Cardiac muscle cell (in vitro differentiated cells and primary cell): Measurements from ENCODE around the gene SF3B5. TPM values are rescaled to one million over a fixed set of nuclear protein-coding genes. Genes with fewer than 3 reads are reported as not detected.
"Not testable (repeated sequence)": the region's sequence is repeated elsewhere in the genome, so short reads cannot be mapped to it uniquely, and the experiment has no call there.

Experiments used
- DNase-seq, 2 donors: peaks; one replicate each; pipeline versions ENCODE4 v3.0.0 to v3.0.0-alpha.2; 2010 to 2017; ENCODE audit warnings: low read depth in 1 of 2, low spot score in 1 of 2
- H3K27ac ChIP-seq: fragments of 200-600 bp; sonication (generic); 2 replicates; pipeline ENCODE4 v1.5.1; 2016
- H3K27me3 ChIP-seq: fragments of 200-600 bp; sonication (generic); 2 replicates; pipeline ENCODE4 v1.6.0; 2016; ENCODE audit warnings: control low read depth
- H3K36me3 ChIP-seq: fragments of 200-600 bp; sonication (generic); 2 replicates; pipeline ENCODE4 v1.5.1; 2016; ENCODE audit warnings: control low read depth
- H3K4me1 ChIP-seq: fragments of 200-600 bp; sonication (generic); 2 replicates; pipeline ENCODE4 v1.8.1; 2017; ENCODE audit warnings: low read depth, mild to moderate bottlenecking, mixed run types
- H3K4me3 ChIP-seq: fragments of 200-600 bp; sonication (generic); 2 replicates; pipeline ENCODE4 v1.5.1; 2016; ENCODE audit warnings: mild to moderate bottlenecking
- H3K9me3 ChIP-seq: fragments of 200-600 bp; sonication (generic); 2 replicates; pipeline ENCODE4 v1.5.1; 2017; ENCODE audit warnings: low read depth, mild to moderate bottlenecking, control low read depth
- polyA plus RNA-seq: library from polyadenylated mRNA; unstranded; fragments of >200 nt; fragmentation: Nextera tagmentation; extraction: Ambion mirVana; gene quantifications from 2 replicates; pipeline ENCODE4 v1.2.1, GENCODE V29; 2016
- total RNA-seq: library from RNA; depleted of rRNA; stranded (reverse); fragments of >200 nt; gene quantifications from 2 replicates; pipeline ENCODE4 v1.2.3, GENCODE V29; 2016
- TF ChIP-seq, protein P1 (sequence below): IDR thresholded peaks from 2 replicates; pipeline ENCODE4 v1.5.1; 2012; ENCODE audit warnings: low read depth, mild to moderate bottlenecking, low read length

SF3B5 gene
- total and polyA plus RNA-seq, 2 experiments from 2014 or later: 139 to 252 TPM

DNA sequence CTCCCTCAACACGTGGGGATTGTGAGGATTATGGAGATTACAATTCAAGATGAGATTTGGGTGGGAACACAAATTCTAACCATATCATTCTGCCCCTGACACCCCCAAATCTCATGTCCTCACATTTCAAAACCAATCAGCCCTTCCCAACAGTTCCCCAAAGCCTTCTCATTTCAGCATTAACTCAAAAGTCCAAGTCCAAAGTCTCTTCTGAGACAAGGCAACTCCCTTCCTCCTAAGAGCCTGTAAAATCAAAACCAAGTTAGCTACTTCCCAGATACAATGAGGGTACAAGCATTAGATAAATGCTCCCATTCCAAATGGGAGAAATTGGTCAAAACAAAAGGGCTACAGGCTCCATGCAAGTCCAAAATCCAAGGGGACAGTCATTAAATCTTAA, 47.7 kb downstream of the SF3B5 start:
- Histone ChIP-seq H3K9me3 (no peaks in the 10 kb centered on the region), H3K4me3 (no peak overlapping the region), H3K36me3 (no peaks in the 10 kb centered on the region), H3K27ac (no peak overlapping the region), H3K27me3 (no peaks in the 10 kb centered on the region), H3K4me1 (no peaks in the 10 kb centered on the region)
- DNase-seq: no peak
- TF ChIP-seq, protein P1, sequence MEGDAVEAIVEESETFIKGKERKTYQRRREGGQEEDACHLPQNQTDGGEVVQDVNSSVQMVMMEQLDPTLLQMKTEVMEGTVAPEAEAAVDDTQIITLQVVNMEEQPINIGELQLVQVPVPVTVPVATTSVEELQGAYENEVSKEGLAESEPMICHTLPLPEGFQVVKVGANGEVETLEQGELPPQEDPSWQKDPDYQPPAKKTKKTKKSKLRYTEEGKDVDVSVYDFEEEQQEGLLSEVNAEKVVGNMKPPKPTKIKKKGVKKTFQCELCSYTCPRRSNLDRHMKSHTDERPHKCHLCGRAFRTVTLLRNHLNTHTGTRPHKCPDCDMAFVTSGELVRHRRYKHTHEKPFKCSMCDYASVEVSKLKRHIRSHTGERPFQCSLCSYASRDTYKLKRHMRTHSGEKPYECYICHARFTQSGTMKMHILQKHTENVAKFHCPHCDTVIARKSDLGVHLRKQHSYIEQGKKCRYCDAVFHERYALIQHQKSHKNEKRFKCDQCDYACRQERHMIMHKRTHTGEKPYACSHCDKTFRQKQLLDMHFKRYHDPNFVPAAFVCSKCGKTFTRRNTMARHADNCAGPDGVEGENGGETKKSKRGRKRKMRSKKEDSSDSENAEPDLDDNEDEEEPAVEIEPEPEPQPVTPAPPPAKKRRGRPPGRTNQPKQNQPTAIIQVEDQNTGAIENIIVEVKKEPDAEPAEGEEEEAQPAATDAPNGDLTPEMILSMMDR: no peak

DNA sequence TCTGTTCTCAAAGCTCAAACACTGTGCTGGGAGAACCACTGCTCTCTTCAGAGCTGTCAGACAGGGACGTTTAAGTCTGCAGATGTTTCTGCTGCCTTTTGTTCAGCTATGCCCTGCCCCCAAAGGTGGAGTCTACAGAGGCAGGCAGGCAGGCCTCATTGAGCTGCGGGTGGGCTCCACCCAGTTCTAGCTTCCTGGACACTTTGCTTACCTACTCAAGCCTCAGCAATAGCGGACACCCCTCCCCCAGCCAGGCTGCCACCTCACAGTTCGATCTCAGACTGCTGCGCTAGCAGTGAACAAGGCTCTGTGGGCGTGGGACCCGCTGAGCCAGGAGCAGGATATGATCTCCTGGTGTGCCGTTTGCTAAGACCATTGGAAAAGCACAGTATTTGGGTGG, 48.7 kb downstream of the SF3B5 start:
- not testable (repeated sequence) for H3K9me3 ChIP-seq, H3K36me3 ChIP-seq, H3K4me1 ChIP-seq, H3K27me3 ChIP-seq, H3K27ac ChIP-seq, H3K4me3 ChIP-seq, DNase-seq

DNA sequence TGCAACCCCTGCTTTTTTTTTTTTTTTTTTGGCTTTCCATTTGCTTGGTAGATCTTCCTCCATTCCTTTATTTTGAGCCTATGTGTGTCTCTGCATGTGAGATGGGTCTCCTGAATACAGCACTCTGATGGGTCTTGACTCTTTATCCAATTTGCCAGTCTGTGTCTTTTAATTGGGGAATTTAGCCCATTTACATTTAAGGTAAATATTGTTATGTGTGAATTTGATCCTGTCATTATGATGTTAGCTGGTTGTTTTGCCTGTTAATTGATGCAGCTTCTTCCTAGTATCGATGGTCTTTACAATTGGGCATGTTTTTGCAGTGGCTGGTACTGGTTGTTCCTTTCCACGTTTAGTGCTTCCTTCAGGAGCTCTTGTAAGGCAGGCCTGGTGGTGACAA, 50.4 kb downstream of the SF3B5 start:
- not testable (repeated sequence) for H3K9me3 ChIP-seq, H3K4me3 ChIP-seq, H3K4me1 ChIP-seq, H3K36me3 ChIP-seq, DNase-seq, H3K27ac ChIP-seq, H3K27me3 ChIP-seq

Other genes with a start within 250 kb of the SF3B5 start
- gene ZC2HC1B, start 231.1 kb downstream of the SF3B5 start, total RNA-seq: not detected in 2 replicates
- gene ZC2HC1B, start 231.1 kb downstream of the SF3B5 start, polyA plus RNA-seq: not detected in 2 replicates
- 6.8 and 9.0 TPM in 2 replicates for gene PLAGL1, start 87.3 kb downstream of the SF3B5 start, total RNA-seq
- gene PLAGL1, start 87.3 kb downstream of the SF3B5 start, polyA plus RNA-seq: 11.6 and 17.2 TPM in 2 replicates
- gene STX11, start 54.9 kb upstream of the SF3B5 start, total RNA-seq: 0.98 and 2.1 TPM in 2 replicates
- gene STX11, start 54.9 kb upstream of the SF3B5 start, polyA plus RNA-seq: 0.20 and 1.6 TPM in 2 replicates
- gene UTRN, start 189.8 kb upstream of the SF3B5 start, total RNA-seq: 93.8 and 106 TPM in 2 replicates
- gene UTRN, start 189.8 kb upstream of the SF3B5 start, polyA plus RNA-seq: 44.5 and 49.4 TPM in 2 replicates